Gastrocnemius medialis (tissue), 4 donors: ENCODE measurements around the gene MINDY1. TPM values are rescaled to one million over a fixed set of nuclear protein-coding genes. Genes with fewer than 3 reads are reported as not detected.
A peak's percentile ranks its signal among the peaks of the same experiment; 100 is the strongest.

Source experiments
- ATAC-seq, 2 donors: fragments of 150-250 bp; one replicate each; pipeline ENCODE4 v1.9.1; 2016
- DNase-seq, 2 donors: peaks; one replicate each; pipeline ENCODE4 v3.0.0-alpha.2; 2019
- H3K27ac ChIP-seq, 4 donors: fragments of 200-600 bp; sonication (generic); 1 replicate in 1 of 4; 2 replicates in 3 of 4; pipeline ENCODE4 v1.5.1; 2016 to 2018; ENCODE audit warnings: mild to moderate bottlenecking in 2 of 4, moderate library complexity in 1 of 4
- H3K27me3 ChIP-seq, 3 donors: fragments of 200-600 bp; sonication (generic) in 2 of 3; 1 replicate in 1 of 3; 2 replicates in 2 of 3; pipeline versions ENCODE4 v1.5.1 to v1.6.0; 2016 to 2019; ENCODE audit warnings: mild to moderate bottlenecking in 1 of 3, moderate library complexity in 1 of 3
- H3K36me3 ChIP-seq, 2 donors: fragments of 200-600 bp; sonication (generic) in 1 of 2; one replicate each; pipeline ENCODE4 v1.5.1; 2017 to 2018
- H3K4me1 ChIP-seq, 2 donors: fragments of 200-600 bp; sonication (generic) in 1 of 2; one replicate each; pipeline ENCODE4 v1.5.1; 2016 to 2017; ENCODE audit warnings: mild to moderate bottlenecking in 2 of 2
- H3K4me3 ChIP-seq, 4 donors: fragments of 200-600 bp; sonication (generic) in 3 of 4; 1 replicate in 1 of 4; 2 replicates in 3 of 4; pipeline ENCODE4 v1.5.1; 2016 to 2019; ENCODE audit warnings: mild to moderate bottlenecking in 2 of 4
- H3K9me3 ChIP-seq, 3 donors: fragments of 200-600 bp; sonication (generic) in 2 of 3; 1 replicate in 1 of 3; 2 replicates in 2 of 3; pipeline ENCODE4 v1.5.1; 2016 to 2019
- POLR2A ChIP-seq, 2 donors: fragments of 450-650 bp; IDR thresholded peaks; one replicate each; pipeline ENCODE4 v1.6.1; 2017; ENCODE audit warnings: antibody characterized with exemption in 2 of 2, mild to moderate bottlenecking in 2 of 2, moderate library complexity in 2 of 2
- in situ Hi-C, 4 donors: fragments of 200-750 bp; cut with MboI; loops; one replicate each; pipeline versions ENCODE4 v1.15.0 to v1.8.0; 2017; ENCODE audit warnings: low sequenced_read_pairs in 4 of 4
- intact Hi-C: fragments of 100-400 bp; cut with DNase I; formaldehyde crosslinking; loops from one replicate; pipeline ENCODE4 v1.15.1; 2023; ENCODE audit warnings: low total_unique reads
- total RNA-seq, 4 donors: library from RNA; depleted of rRNA; stranded (reverse); fragments of >200 nt; gene quantifications; one replicate each; pipeline versions ENCODE4 v1.1.0 to v1.2.3, GENCODE V29; 2016
- TF ChIP-seq, protein P1 (sequence below), 5 experiments: fragments of 450-650 bp in 3 of 5; fragments of 200-600 bp in 2 of 5; sonication (generic) in 2 of 5; IDR thresholded peaks in 4 of 5; conservative IDR thresholded peaks in 1 of 5; 1 replicate in 4 of 5; 2 replicates in 1 of 5; pipeline ENCODE4 v1.5.1; 2016 to 2019; ENCODE audit warnings: antibody characterized with exemption in 5 of 5, mild to moderate bottlenecking in 3 of 5, moderate library complexity in 3 of 5

Gene MINDY1
- total RNA-seq, 4 donors from 2014 or later = 13.4 to 22.8 (median 19.7) TPM

DNA sequence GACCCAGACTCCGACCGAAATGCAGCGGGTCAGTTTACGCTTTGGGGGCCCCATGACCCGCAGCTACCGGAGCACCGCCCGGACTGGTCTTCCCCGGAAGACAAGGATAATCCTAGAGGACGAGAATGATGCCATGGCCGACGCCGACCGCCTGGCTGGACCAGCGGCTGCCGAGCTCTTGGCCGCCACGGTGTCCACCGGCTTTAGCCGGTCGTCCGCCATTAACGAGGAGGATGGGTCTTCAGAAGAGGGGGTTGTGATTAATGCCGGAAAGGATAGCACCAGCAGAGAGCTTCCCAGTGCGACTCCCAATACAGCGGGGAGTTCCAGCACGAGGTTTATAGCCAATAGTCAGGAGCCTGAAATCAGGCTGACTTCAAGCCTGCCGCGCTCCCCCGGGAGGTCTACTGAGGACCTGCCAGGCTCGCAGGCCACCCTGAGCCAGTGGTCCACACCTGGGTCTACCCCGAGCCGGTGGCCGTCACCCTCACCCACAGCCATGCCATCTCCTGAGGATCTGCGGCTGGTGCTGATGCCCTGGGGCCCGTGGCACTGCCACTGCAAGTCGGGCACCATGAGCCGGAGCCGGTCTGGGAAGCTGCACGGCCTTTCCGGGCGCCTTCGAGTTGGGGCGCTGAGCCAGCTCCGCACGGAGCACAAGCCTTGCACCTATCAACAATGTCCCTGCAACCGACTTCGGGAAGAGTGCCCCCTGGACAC is 41.4 kb upstream of the MINDY1 start:
- Histone ChIP-seq H3K36me3 (peaks cover 0 to 17% of the 10 kb centered on the region in 2 donors), H3K27me3 (no peaks in the 10 kb centered on the region), H3K9me3 (no peaks in the 10 kb centered on the region), H3K27ac (peak overlapping the region; percentile 85 to 95 (median 92)), H3K4me1 (peaks cover 6 to 17% of the 10 kb centered on the region in 2 donors), H3K4me3 (peak overlapping the region; percentile 68 to 92 (median 78))
- intact Hi-C loops (loop anchor here (1.0 kb wide), 1 partner anchor 24 kb away; no protein-coding TSS in a partner anchor), in situ Hi-C loops (no loop called here)
- TF ChIP-seq, protein P1, sequence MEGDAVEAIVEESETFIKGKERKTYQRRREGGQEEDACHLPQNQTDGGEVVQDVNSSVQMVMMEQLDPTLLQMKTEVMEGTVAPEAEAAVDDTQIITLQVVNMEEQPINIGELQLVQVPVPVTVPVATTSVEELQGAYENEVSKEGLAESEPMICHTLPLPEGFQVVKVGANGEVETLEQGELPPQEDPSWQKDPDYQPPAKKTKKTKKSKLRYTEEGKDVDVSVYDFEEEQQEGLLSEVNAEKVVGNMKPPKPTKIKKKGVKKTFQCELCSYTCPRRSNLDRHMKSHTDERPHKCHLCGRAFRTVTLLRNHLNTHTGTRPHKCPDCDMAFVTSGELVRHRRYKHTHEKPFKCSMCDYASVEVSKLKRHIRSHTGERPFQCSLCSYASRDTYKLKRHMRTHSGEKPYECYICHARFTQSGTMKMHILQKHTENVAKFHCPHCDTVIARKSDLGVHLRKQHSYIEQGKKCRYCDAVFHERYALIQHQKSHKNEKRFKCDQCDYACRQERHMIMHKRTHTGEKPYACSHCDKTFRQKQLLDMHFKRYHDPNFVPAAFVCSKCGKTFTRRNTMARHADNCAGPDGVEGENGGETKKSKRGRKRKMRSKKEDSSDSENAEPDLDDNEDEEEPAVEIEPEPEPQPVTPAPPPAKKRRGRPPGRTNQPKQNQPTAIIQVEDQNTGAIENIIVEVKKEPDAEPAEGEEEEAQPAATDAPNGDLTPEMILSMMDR (IDR thresholded peaks at IDR 0.05 in 4 of 5, conservative IDR thresholded peaks at IDR 0.05 in 1 of 5) = peak in 3 of 5 experiments; percentile 56 to 66 (median 59)
- TF ChIP-seq POLR2A (IDR thresholded peaks at IDR 0.05) = no peak
- ATAC-seq = peak; percentile 83 to 87
- DNase-seq = peak; percentile 58 to 74

DNA sequence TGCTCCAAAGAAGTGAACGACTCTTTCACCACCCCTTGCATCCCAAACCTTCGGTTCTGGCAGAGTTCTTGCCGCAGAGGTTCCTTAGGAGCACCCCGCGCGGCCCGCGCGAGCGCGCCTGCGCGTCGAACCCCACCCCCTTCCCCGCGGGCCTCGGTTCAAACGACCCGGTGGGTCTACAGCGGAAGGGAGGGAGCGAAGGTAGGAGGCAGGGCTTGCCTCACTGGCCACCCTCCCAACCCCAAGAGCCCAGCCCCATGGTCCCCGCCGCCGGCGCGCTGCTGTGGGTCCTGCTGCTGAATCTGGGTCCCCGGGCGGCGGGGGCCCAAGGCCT is 40.9 kb upstream of the MINDY1 start, which contains the start of gene C1orf56:
Gene C1orf56 (plus strand): TSS at position 161 of the 334 bp plus-strand sequence. CDS start 97 bp downstream, at position 258.
- peak; percentile 70 to 78 for ATAC-seq
- TF ChIP-seq, protein P1 (IDR thresholded peaks at IDR 0.05 in 4 of 5, conservative IDR thresholded peaks at IDR 0.05 in 1 of 5) = no peak
- TF ChIP-seq POLR2A (IDR thresholded peaks at IDR 0.05) = peak; percentile 63 to 77
- intact Hi-C loops = no loop called here
- peak within 1 kb of the TSS; percentile 85 to 95 (median 92) for H3K27ac ChIP-seq
- H3K4me3 ChIP-seq = peak within 1 kb of the TSS; percentile 68 to 92 (median 78)
- DNase-seq = peak; percentile 42 to 55
- peaks cover 6 to 17% of the 10 kb centered on the region in 2 donors for H3K4me1 ChIP-seq
- in situ Hi-C loops = no loop called here
- no peaks in the 10 kb centered on the region for H3K27me3 ChIP-seq
- no peaks in the 10 kb centered on the region for H3K9me3 ChIP-seq
- peaks cover 0 to 12% of the 10 kb centered on the region in 2 donors for H3K36me3 ChIP-seq

DNA sequence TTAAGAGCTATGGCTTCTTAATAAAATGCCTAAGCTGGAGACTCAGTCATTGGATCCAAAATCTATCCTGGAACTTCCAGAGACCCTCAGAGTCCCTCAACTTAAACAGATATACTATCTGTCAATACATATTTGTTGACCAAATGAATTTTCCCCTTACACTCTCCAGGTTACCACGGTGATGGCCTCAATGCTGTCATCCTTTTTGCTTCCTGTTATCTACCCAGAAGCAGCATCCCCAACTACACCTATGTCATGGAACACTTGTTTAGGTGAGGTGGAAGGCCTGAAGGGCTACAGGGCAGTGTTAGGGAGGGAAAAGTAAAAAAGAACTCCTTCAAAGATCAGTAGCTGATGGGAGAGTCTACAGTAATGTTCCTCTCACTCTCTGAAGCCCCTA is 36.5 kb upstream of the MINDY1 start:
- Histone ChIP-seq H3K27ac (no peak overlapping the region), H3K4me3 (no peak overlapping the region), H3K36me3 (no peaks in the 10 kb centered on the region), H3K4me1 (peaks cover 0 to 4% of the 10 kb centered on the region in 2 donors), H3K9me3 (no peaks in the 10 kb centered on the region), H3K27me3 (no peaks in the 10 kb centered on the region)
- TF ChIP-seq, protein P1 (IDR thresholded peaks at IDR 0.05 in 4 of 5, conservative IDR thresholded peaks at IDR 0.05 in 1 of 5) = no peak
- in situ Hi-C loops (no loop called here), intact Hi-C loops (no loop called here)
- ATAC-seq (no peak), DNase-seq (no peak)

DNA sequence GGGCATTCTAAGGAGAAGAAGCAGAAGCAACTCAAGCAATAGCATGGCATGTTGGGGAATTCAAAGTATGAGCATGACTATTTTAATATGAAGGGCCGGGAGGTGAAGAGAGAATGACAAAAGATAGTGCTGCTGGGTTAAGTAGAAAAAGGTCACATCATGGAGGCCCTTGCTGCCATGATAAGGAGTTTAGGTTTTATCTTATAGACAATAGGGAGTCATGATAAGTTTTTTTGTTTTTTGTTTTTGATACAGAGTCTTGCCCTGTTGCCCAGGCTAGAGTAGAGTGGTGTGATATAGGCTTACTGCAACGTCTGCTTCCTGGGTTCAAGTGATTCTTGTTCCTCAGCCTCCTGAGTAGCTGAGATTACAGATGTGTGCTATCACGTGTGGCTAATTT is 32.8 kb upstream of the MINDY1 start:
- no peaks in the 10 kb centered on the region for H3K4me1 ChIP-seq
- ATAC-seq = no peak
- H3K27me3 ChIP-seq = no peaks in the 10 kb centered on the region
- TF ChIP-seq, protein P1 (IDR thresholded peaks at IDR 0.05 in 4 of 5, conservative IDR thresholded peaks at IDR 0.05 in 1 of 5) = no peak
- TF ChIP-seq POLR2A (IDR thresholded peaks at IDR 0.05) = no peak
- no peaks in the 10 kb centered on the region for H3K9me3 ChIP-seq
- no peak overlapping the region for H3K4me3 ChIP-seq
- DNase-seq = no peak
- in situ Hi-C loops = no loop called here
- peaks cover 0 to 12% of the 10 kb centered on the region in 2 donors for H3K36me3 ChIP-seq
- no peak overlapping the region for H3K27ac ChIP-seq
- intact Hi-C loops = no loop called here
